GM18861 (cell line): ENCODE data around the gene DSCAM.
"Not testable (repeated sequence)": the region's sequence is repeated elsewhere in the genome, so short reads cannot be mapped to it uniquely, and the experiment has no call there.

ENCODE experiments used
- ATAC-seq: cut with Tn5 transposase; IDR thresholded peaks from one replicate; pipeline ENCODE4 v1.9.1; 2021; ENCODE audit not compliant: unreplicated experiment

DSCAM gene

DNA sequence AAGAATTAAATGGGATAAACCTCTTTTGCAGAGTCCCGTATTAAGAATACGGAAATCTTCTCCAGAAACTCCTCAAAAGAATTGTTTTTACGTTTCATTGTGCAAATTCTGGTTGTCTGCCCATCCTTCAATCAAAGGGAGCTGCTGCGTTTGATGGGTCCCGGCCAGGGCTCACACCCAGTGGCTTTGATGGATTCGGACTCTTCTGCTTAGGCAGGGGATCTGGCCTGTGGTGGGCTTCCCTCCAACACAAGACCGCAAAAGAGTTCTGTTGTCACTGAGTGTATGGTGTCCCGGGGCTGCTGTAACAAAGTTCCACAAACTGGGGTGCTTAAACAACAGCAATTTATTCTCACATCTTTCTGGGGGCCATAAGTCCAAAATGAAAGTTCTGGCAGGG is 577.7 kb downstream of the DSCAM start:
- ATAC-seq, result no peak

DNA sequence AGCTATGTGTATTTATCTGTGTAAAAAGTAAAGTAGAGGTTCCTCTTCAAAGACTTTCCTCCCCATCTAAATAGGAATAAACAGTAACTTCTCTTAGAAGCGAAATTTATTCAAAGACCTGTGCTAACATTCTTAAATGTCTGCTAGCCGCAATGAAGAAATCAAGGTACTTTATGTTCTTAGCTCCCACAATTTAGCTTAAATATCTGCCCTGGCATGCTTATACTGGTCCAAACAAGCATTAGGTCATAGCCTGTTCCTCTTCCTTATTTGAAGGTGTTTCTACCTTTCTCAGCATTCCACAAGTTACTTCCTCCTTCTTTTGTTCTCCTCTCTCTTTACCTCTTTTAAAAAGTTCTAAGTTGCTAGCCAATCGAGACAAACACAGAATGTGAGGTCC is 588.5 kb downstream of the DSCAM start:
- ATAC-seq, result not testable (repeated sequence)

DNA sequence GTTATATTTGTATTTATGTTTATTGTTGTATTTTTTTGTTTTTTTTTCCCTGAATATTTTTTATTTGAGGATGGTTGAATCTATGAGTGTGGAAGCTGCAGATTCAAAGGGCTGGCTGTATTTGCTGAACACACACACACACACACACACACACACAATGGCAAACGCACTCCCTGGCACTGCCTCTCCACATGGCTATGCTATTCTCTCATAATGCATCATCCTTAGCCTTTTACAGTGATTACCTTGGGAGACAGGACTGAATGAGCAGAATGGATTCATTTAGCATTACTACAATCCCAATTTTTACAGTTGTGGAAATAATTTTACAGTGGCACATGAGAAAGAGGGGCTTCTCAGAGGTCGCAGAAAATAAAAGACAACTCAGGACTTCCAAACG is 589.6 kb downstream of the DSCAM start:
- ATAC-seq, result no peak

- ATAC-seq, result no peak
These were observed 591.2 kb downstream of the DSCAM start for GRCh38 chr21:40255518-40256444.

DNA sequence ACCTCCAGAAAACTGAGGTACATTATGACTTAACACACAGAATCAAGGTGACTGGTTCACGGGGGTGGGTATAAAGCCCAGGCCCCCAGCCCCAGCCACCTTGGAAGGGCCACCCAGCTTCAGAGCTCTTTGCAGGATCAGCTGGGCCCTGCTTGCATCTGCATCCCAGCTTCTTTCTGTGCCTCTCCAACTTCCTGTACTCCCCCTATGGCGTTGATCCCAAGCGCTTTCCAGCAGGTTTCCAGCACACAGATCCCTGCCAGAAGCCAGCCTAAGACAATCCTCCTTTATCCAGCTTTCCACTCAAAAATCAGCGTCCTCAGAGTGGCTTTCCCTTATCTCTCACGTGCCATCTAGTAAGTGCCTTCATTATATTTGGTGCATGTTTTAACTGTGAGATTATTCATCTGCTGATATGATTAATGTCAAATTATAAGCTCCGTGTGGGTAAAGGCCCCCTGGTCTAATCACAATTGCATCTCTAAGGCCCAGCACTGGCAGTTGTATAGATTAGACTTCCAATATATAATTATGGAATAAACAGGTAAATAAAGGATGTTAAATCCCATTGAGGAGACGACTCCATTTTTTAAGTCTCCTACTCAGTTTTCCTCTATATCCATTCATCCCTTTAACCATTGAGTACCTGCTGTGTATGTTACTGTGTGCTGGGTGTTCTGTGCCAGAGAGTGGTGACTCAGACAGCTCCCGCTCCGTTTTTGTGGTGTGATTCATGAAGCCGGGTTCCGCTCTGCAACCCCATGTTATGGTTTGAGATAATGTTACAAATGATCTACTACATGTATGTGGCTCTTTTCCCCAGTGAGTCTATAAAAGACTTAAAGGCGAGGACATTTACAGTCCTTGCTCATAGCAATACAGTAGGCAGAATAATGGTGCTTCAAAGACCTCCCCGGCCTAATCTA is 592.2 kb downstream of the DSCAM start:
- no peak for ATAC-seq

DNA sequence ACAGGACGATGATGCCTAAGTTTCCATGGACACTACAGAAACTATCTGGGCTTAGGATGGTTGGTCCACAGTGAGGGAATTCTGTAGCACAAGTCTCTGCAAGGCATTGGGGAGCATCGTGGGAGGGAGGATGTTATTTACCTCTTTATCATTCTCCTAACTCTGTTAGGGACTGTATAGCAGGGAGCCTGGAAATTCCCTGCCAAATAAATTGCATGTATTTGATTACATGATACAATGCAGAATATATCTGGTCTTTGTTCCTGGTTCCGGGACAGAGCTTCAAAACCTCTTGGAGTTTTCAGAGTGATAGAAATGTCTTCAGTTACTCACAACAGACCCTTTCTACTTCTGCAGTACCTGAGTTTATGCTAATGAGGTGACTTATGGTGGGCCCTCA is 593.8 kb downstream of the DSCAM start:
- ATAC-seq, result no peak

DNA sequence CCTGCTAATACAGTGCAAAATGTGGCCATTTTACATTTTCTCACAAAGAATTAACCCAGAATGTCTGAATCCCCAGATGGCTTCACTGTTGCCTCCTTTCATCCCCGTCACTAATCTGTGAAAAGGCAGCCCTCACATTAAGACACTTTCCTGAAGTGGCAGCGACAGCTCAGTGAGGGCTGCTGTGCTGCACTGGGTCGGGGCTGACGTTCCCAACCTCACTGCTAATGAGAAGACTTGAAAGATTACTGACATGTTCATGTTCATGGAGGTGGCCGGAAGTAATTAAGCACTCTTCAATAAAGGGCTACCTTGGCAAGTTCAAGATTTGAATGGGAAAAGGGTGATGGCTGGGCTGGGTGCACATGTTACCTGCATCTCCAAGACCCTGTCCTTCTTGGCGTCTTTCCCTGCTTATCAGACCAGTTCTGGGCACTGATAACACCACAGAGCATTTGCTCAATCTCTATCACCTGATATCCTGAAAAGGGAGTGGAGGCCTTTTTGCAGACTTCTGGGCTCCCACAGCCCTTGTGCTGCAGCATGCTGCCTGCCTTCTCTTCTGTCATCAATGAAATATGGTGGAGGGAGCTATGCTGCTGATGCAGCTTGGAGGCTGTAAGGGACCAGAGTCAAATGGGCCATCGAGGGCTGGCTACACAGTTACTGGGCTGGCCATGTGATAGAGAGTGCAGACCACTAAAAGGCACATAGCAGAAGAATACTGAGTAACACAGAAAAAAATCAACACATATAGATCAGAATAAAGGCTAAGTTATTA is 596.3 kb downstream of the DSCAM start:
- no peak for ATAC-seq

GRCh38 chr21:40244981-40245380 is 602.0 kb downstream of the DSCAM start:
- ATAC-seq, result no peak

DNA sequence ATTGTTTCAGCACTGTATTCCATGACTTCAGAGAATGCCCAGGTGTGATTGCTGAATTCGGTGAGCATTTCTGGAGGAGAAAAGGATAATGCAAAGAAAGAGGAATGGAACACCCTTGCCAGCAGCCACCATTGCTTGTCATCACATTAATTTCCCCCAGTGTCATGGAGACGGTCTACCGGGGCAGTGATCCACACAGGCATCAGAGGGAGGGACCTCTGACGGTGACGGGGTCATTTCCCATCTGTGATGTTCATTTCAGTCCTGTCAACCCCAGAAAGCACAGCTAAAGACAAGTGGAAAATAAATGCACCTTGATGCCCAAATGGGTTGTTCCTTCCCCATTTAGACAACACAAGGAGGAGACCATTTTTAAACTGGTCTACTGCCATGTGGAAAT is 603.3 kb downstream of the DSCAM start:
- ATAC-seq, result no peak

DNA sequence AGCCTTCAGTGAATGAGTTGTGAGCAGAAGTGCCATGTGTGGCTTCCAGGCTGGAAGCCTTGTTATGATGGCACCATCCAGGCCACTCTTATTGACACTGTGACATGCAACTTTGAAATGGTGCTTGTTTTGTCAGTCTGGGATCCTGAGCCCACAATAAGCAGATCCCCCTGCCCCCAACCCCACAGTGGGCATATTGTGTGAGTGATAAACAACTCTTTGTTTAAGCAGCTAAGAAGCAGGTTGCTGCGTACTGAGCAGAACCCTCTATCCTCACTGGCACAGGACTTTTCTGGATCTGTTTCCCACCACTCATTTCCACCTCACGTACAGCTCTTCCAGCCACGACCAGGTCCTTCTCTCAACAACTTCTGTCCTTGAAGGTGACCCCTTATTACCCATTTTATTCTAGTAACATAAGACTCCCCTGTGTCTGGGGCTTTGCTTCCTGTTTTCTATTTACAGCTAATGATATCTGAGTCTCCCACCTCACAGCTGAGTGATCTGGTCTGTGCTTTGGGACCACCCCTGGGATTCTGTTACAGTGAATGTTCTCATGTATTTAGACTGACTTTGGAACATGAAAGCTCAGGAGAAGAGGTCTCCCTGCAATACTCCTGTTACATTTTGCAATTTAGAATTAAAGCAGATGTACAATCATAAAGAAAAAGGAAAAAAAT is 604.2 kb downstream of the DSCAM start:
- ATAC-seq, result no peak

GRCh38 chr21:40235528-40235927 is 611.4 kb downstream of the DSCAM start:
- ATAC-seq, result no peak

- no peak for ATAC-seq
These were observed 615.0 kb downstream of the DSCAM start for GRCh38 chr21:40231979-40232378.

DNA sequence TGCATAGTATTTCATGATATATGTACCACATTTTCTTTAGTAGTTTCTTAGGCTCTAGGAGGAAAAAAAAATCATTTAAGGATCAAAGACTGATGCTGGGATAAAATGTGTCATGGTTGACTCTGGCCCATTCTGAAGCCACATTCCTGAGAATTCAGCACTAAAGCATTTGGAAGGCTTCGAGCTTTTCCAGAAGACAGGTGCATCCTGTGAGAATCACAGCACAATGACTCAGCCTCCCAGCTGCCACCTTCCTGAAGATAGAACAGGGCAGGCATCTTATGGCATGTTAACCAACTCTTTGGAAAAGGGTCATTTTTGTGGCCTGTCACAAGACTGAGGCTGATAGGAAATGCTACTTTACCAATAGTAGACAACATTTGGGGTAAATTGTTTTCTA is 619.9 kb downstream of the DSCAM start:
- ATAC-seq, result no peak

DNA sequence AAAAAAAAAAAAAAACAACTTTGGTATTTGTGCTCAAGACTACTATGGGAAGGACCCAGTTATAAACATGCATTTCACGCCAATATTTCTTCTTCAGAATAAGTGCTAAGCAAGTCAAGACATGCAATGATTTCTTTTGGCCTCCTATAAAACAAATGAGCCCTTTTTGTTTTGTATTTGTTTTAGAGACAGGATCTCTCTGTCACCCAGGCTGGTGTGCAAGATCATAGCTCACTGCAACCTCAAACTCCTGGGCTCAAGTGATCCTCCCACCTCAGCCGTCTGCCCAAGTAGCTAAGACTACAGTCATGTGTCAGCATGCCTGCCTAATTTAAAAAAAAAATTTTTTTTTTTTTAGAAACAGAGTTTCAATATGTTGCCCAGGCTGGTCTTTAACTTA is 631.0 kb downstream of the DSCAM start:
- no peak for ATAC-seq

DNA sequence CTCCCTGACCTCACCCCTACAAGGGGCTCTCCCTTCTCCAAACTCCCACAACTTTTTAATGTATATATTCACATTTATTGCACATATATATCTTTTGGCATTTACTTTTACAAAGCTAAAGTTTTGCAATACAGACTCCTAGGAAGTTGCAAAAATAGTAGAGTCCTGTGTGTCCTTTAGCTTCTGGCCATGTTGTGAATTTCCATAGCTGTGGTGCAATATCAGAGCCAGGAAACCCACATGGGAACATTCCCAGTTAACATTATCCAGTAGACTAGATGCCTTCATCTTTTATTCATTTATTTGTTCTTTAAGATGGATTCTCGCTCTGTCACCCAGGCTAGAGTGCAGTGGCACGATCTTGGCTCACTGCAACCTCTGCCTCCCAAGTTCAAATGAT is 636.7 kb downstream of the DSCAM start:
- no peak for ATAC-seq

DNA sequence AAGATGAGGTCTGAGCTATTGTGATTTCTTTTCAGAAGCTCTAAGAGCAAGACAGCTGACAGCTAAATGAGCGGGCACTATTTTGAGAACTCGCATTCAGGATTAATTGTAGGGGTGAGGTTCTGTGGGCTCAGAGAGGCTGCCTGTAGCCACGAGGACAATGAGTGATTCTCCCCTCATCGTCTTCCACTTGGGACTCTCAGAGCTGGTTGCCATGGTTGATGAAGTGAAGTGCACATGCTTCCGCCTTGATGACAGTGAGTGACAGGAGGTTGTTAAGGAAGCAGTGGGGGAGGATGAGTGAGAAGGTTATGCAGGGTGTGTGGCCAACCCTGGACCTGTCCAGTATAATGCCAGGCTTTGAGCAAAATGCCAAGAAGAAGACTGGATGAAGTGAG is 638.0 kb downstream of the DSCAM start:
- no peak for ATAC-seq

- no peak for ATAC-seq
These were observed 638.6 kb downstream of the DSCAM start for GRCh38 chr21:40208206-40208947.

GRCh38 chr21:40200946-40201345 is 646.0 kb downstream of the DSCAM start:
- ATAC-seq, result no peak

DNA sequence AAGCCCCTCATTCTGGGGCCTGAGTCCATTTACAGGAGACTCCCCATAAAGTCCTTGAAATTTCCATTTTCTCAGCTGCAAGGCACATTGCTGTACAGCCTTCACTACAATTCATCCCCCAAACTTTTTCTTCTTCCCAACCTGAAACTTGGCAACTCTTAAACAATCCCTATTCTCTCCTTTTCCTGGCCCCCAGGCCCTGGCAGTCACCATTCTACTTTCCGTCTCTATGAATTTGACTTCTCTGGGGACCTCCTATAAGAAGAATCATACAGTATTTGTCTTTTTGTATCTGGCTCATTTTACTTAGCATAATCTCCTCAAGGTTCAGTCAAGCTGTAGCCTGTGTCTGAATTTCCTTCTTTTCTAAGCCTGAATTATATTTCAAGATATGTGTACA is 646.8 kb downstream of the DSCAM start:
- no peak for ATAC-seq
